ENCODE measurements around the gene CXCR5. TPM values are rescaled to one million over a fixed set of nuclear protein-coding genes. Genes with fewer than 3 reads are reported as not detected.

Gene CXCR5
- 108 and 111 TPM in 2 replicates for total RNA-seq
- total RNA-seq (2013), result 88.0 TPM
- polyA plus RNA-seq, result 125 and 163 TPM in 2 replicates
- polyA minus RNA-seq, result 125 and 175 TPM in 2 replicates

GRCh38 chr11:118883368-118884071, at the start of gene CXCR5:
TSS of gene CXCR5 (plus strand) at chr11:118883892. CDS start at chr11:118883942, 50 bp downstream.
- Mint-ChIP-seq H3K4me3 (peak within 1 kb of the TSS; percentile 97), H3K27me3 (no peaks in the 10 kb centered on the region), H3K9me3 (ENCODE audit: insufficient read depth) (no peaks in the 10 kb centered on the region), H3K4me1 (peaks cover 72% of the 10 kb centered on the region), H3K27ac (peak within 1 kb of the TSS; percentile 90)
- Histone ChIP-seq H3K4me3 (ENCODE audit: control extremely low read depth in 1 of 5, extremely low read depth in 1 of 5, insufficient read depth in 1 of 5, low read depth in 2 of 5, low read length in 4 of 5) (peak within 1 kb of the TSS; percentile 80 to 99 (median 95)), H3K4me2 (replicated peaks; ENCODE audit: low read depth, low read length, poor library complexity, severe bottlenecking) (peak within 1 kb of the TSS; percentile 94), H3K36me3 (replicated peaks in 1 of 2; ENCODE audit: control extremely low read depth in 1 of 2, control insufficient read depth in 1 of 2, extremely low read depth in 1 of 2, insufficient read depth in 2 of 2, low read length in 1 of 2) (peaks cover 0 to 35% of the 10 kb centered on the region in 2 experiments), H3K27ac (ENCODE audit: low read length in 2 of 2) (peak within 1 kb of the TSS; percentile 91 to 99), H4K20me1 (ENCODE audit: control insufficient read depth, insufficient read depth, low read length, poor library complexity, severe bottlenecking) (peaks cover 42% of the 10 kb centered on the region), H3K9ac (ENCODE audit: low read length) (peak within 1 kb of the TSS; percentile 98), H3K27me3 (replicated peaks in 1 of 4; ENCODE audit: control extremely low read depth in 1 of 4, control insufficient read depth in 3 of 4, insufficient read depth in 4 of 4, low read length in 3 of 4) (no peaks in the 10 kb centered on the region), H2AFZ (ENCODE audit: insufficient read depth, low read depth, low read length, poor library complexity, severe bottlenecking) (no peak within 1 kb of the TSS), H3K79me2 (ENCODE audit: control insufficient read depth, insufficient read depth, low read length) (peaks cover 97% of the 10 kb centered on the region), H3K4me1 (ENCODE audit: control insufficient read depth in 2 of 2, insufficient read depth in 2 of 2, low read length in 2 of 2) (peaks cover 47 to 63% of the 10 kb centered on the region in 2 donors), H3K9me3 (ENCODE audit: control extremely low read depth in 1 of 3, control insufficient read depth in 2 of 3, insufficient read depth in 1 of 3, low read length in 2 of 3) (no peaks in the 10 kb centered on the region)
- peak; percentile 41 for TF ChIP-seq CTCF (IDR thresholded peaks at IDR 0.05)
- no peak for TF ChIP-seq EZH2 (IDR thresholded peaks at IDR 0.05; ENCODE audit: borderline replicate concordance, insufficient read depth, low read depth, low read length, poor library complexity, severe bottlenecking)
- 18% methylated on average over 14 of the region's 16 CpGs for whole genome bisulfite sequencing (ENCODE audit: insufficient coverage)
- DNase-seq, result peak; percentile 94
- intact Hi-C loops (cut with micrococcal nuclease), result loop anchor here (1.0 to 2.0 kb wide), 7 partner anchors 8 to 92 kb away; partner anchors contain the start of gene DDX6
- ATAC-seq (ENCODE audit: low read depth), result peak; percentile 83
- POLR2A ChIA-PET, result interaction anchor here (0.5 to 5.8 kb wide), 14 partner anchors 9 to 465 kb away, joined by 3 to 90 read pairs (median 7); no protein-coding TSS in a partner anchor
- CTCF ChIA-PET, result interaction anchor here (0.7 to 2.5 kb wide), 18 partner anchors 11 to 194 kb away, joined by 3 to 45 read pairs (median 5); partner anchors contain the start of gene BCL9L
